ENCODE measurements around the gene RNF222.
A peak's percentile ranks its signal among the peaks of the same experiment; 100 is the strongest.

GRCh38 chr17:8366231-8366630 lies 31.4 kb downstream of the RNF222 start:
- TF ChIP-seq JUND (IDR thresholded peaks at IDR 0.05) (no peak; the same call in 1 of the 2 replicates), GATA2 (CRISPR knock-in tag; IDR thresholded peaks at IDR 0.05) (no peak), SIN3A (IDR thresholded peaks at IDR 0.05; ENCODE audit: borderline replicate concordance, low read depth, low read length) (no peak), TAF1 (IDR thresholded peaks at IDR 0.05; ENCODE audit: borderline replicate concordance, low read depth, low read length) (no peak), RFX5 (IDR thresholded peaks at IDR 0.05; ENCODE audit: low read length) (no peak), CTCF (IDR thresholded peaks at IDR 0.05) (no peak), REST (IDR thresholded peaks at IDR 0.05; ENCODE audit: low read depth, low read length) (no peak), MXI1 (IDR thresholded peaks at IDR 0.05; ENCODE audit: low read depth, low read length) (no peak), RAD21 (IDR thresholded peaks at IDR 0.05; ENCODE audit: low read length) (no peak), POLR2AphosphoS5 (IDR thresholded peaks at IDR 0.05; ENCODE audit: low read depth, low read length) (peak; percentile 56; the same call in 1 of the 2 replicates)

Data from SK-N-SH (cell line).